Measurements from ENCODE around the gene EPN2. TPM values are rescaled to one million over a fixed set of nuclear protein-coding genes. Genes with fewer than 3 reads are reported as not detected.

EPN2 gene
- total RNA-seq, 1 donor from 2014 or later = 53.9 TPM

DNA sequence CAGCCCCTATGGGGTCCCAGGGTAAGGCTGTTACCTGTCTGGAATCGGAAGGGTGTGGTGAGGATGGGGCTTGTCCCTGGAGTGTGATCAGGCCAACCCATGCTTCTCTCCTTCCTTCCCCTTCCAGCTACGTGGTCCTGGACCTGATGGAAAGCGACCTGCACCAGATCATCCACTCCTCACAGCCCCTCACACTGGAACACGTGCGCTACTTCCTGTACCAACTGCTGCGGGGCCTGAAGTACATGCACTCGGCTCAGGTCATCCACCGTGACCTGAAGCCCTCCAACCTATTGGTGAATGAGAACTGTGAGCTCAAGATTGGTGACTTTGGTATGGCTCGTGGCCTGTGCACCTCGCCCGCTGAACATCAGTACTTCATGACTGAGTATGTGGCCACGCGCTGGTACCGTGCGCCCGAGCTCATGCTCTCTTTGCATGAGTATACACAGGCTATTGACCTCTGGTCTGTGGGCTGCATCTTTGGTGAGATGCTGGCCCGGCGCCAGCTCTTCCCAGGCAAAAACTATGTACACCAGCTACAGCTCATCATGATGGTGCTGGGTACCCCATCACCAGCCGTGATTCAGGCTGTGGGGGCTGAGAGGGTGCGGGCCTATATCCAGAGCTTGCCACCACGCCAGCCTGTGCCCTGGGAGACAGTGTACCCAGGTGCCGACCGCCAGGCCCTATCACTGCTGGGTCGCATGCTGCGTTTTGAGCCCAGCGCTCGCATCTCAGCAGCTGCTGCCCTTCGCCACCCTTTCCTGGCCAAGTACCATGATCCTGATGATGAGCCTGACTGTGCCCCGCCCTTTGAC is 143.5 kb downstream of the EPN2 start:
- no peak overlapping the region for H3K27ac Mint-ChIP-seq

GRCh38 chr17:19381361-19381740 is 144.2 kb downstream of the EPN2 start:
- H3K4me3 Mint-ChIP-seq = no peak overlapping the region
- peaks cover 36% of the 10 kb centered on the region for H3K4me1 Mint-ChIP-seq (ENCODE audit: unreplicated experiment)
- peaks cover 19% of the 10 kb centered on the region for H3K36me3 Mint-ChIP-seq
- TF ChIP-seq, protein P1, sequence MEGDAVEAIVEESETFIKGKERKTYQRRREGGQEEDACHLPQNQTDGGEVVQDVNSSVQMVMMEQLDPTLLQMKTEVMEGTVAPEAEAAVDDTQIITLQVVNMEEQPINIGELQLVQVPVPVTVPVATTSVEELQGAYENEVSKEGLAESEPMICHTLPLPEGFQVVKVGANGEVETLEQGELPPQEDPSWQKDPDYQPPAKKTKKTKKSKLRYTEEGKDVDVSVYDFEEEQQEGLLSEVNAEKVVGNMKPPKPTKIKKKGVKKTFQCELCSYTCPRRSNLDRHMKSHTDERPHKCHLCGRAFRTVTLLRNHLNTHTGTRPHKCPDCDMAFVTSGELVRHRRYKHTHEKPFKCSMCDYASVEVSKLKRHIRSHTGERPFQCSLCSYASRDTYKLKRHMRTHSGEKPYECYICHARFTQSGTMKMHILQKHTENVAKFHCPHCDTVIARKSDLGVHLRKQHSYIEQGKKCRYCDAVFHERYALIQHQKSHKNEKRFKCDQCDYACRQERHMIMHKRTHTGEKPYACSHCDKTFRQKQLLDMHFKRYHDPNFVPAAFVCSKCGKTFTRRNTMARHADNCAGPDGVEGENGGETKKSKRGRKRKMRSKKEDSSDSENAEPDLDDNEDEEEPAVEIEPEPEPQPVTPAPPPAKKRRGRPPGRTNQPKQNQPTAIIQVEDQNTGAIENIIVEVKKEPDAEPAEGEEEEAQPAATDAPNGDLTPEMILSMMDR (conservative IDR thresholded peaks at IDR 0.05) = no peak
- no peak overlapping the region for H3K27ac Mint-ChIP-seq
- no peaks in the 10 kb centered on the region for H3K27me3 Mint-ChIP-seq
- H3K9me3 Mint-ChIP-seq = no peaks in the 10 kb centered on the region
- no peak for DNase-seq (ENCODE audit: extremely low spot score, unreplicated experiment)

More for the DNA sequence above, 143.5 kb downstream of the EPN2 start:
- Mint-ChIP-seq H3K9me3 (no peaks in the 10 kb centered on the region), H3K4me3 (peak overlapping the region; percentile 68), H3K36me3 (peaks cover 19% of the 10 kb centered on the region), H3K27me3 (no peaks in the 10 kb centered on the region), H3K4me1 (ENCODE audit: unreplicated experiment) (peaks cover 38% of the 10 kb centered on the region)
- DNase-seq (ENCODE audit: extremely low spot score, unreplicated experiment) = no peak
- TF ChIP-seq, protein P1 (conservative IDR thresholded peaks at IDR 0.05) = no peak

- TF ChIP-seq, protein P1 (conservative IDR thresholded peaks at IDR 0.05) = no peak
- Mint-ChIP-seq H3K36me3 (peaks cover 19% of the 10 kb centered on the region), H3K27me3 (no peaks in the 10 kb centered on the region), H3K4me1 (ENCODE audit: unreplicated experiment) (peaks cover 36% of the 10 kb centered on the region), H3K4me3 (no peak overlapping the region), H3K27ac (no peak overlapping the region), H3K9me3 (no peaks in the 10 kb centered on the region)
- no peak for DNase-seq (ENCODE audit: extremely low spot score, unreplicated experiment)
Observed at GRCh38 chr17:19381741-19382444, 144.7 kb downstream of the EPN2 start.

GRCh38 chr17:19382531-19383444 is 145.6 kb downstream of the EPN2 start:
- peaks cover 19% of the 10 kb centered on the region for H3K36me3 Mint-ChIP-seq

More at GRCh38 chr17:19382531-19383444, 145.6 kb downstream of the EPN2 start:
- TF ChIP-seq, protein P1 (conservative IDR thresholded peaks at IDR 0.05) = no peak
- Mint-ChIP-seq H3K4me1 (ENCODE audit: unreplicated experiment) (peaks cover 38% of the 10 kb centered on the region), H3K4me3 (no peak overlapping the region), H3K27ac (no peak overlapping the region), H3K27me3 (no peaks in the 10 kb centered on the region), H3K9me3 (no peaks in the 10 kb centered on the region)
- no peak for DNase-seq (ENCODE audit: extremely low spot score, unreplicated experiment)
